IgD-negative memory B cell (primary cell): ENCODE data around the gene KIF16B. TPM values are rescaled to one million over a fixed set of nuclear protein-coding genes. Genes with fewer than 3 reads are reported as not detected.

Experiments used
- H3K27ac Mint-ChIP-seq, 3 donors: one replicate each; pipeline ENCODE4 v1.8.0; 2020 to 2022; ENCODE audit warnings: mild to moderate bottlenecking in 3 of 3, mixed read lengths in 3 of 3, moderate library complexity in 1 of 3
- H3K27me3 Mint-ChIP-seq: one replicate; pipeline ENCODE4 v1.8.0; 2021; ENCODE audit warnings: mixed read lengths
- H3K36me3 Mint-ChIP-seq: one replicate; pipeline ENCODE4 v1.8.0; 2020; ENCODE audit warnings: mild to moderate bottlenecking, mixed read lengths
- H3K4me1 Mint-ChIP-seq, 3 donors: one replicate each; pipeline ENCODE4 v1.8.0; 2020 to 2022; ENCODE audit warnings: mixed read lengths in 3 of 3, mild to moderate bottlenecking in 1 of 3
- H3K4me3 Mint-ChIP-seq, 4 donors: one replicate each; pipeline ENCODE4 v1.8.0; 2020 to 2022; ENCODE audit warnings: mild to moderate bottlenecking in 4 of 4, mixed read lengths in 4 of 4, moderate library complexity in 3 of 4
- H3K9me3 Mint-ChIP-seq, 3 donors: one replicate each; pipeline ENCODE4 v1.8.0; 2020 to 2021; ENCODE audit warnings: mixed read lengths in 3 of 3, mild to moderate bottlenecking in 1 of 3
- polyA plus RNA-seq: library from polyadenylated mRNA; unstranded; fragments of 300-500 nt; fragmentation: Illumina TruSeq; gene quantifications from one replicate; pipeline ENCODE4 v1.2.3, GENCODE V29; 2021

Gene KIF16B
- polyA plus RNA-seq, 1 donor from 2014 or later, result 7.3 TPM

DNA sequence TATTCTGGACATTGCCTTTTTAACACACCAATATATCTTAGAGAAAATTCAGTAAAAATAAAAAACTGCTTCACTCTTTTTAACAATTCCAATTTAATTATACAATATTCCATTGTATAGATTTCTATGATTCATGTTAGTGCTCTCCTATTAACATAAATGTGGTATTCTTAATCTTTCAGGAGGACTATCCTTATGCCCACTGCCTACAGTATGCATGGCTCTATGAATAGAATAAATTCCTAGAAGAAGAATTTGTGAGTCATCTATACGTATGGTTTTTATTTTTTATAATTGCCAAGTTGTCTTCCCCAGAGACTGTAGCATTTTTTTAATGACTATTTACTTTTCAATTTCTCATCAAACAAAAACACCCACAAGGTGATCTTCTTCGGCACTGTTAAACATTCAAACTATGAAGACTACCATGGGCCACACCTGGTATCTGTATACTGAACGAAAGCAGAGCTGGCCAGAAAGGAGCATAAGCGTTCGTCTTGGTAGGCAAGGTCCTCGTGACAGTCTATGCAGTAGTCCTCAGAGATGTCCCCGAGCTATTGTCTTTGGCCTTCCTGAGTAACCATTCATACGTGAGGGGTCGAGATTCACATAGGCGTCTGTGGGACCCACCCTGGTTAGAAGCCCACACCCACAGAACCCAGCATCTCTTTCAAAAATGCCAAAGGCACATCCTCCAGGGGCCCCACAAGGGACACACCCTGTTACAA lies 74.6 kb downstream of the KIF16B start:
- Mint-ChIP-seq H3K36me3 (peaks cover 21% of the 10 kb centered on the region), H3K4me3 (no peak overlapping the region), H3K27ac (peak overlapping the region in 1 of 3 donors; percentile 68), H3K9me3 (no peaks in the 10 kb centered on the region), H3K4me1 (no peaks in the 10 kb centered on the region), H3K27me3 (no peaks in the 10 kb centered on the region)

DNA sequence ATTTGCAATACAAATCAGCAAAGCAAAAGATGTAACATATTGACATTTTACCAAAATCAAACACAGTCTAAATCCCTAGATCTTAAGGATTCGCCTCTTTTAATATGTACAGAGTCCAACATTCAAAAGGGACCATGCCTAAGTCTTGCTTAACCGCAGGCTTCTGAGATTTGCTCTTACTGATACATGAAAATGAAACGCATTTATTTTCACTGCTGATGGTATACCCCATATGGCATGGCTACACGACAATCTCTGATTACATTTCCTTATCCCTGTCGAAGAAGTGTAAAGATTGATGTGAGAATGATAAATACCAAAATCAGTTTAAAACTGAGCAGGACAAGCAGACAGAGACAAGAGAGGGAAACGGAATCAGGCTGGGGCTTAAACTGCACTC lies 75.4 kb downstream of the KIF16B start:
- Mint-ChIP-seq H3K9me3 (no peaks in the 10 kb centered on the region), H3K27ac (peak overlapping the region in 1 of 3 donors; percentile 68), H3K4me1 (no peaks in the 10 kb centered on the region), H3K27me3 (no peaks in the 10 kb centered on the region), H3K4me3 (no peak overlapping the region), H3K36me3 (peaks cover 21% of the 10 kb centered on the region)

DNA sequence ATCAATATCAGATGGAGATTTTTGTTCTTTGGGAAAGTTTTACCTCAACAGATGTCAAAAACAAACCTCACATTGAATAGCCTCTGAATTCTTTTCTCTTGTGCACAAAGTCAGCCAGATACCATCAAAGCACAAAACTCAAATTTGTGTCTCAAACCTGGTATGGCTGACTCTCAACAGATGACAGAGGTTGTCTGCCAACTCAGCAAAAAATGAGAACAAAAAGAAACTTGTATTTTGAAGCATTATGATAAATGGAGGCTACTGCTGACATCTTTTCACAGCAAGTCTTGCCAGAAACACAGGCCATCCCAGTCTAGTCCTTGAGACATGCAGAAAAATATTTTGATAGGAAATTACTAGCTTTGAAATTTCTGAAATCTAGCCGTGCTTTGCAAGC lies 79.8 kb downstream of the KIF16B start:
- Mint-ChIP-seq H3K27ac (no peak overlapping the region), H3K4me1 (peaks cover 0 to 10% (median 9%) of the 10 kb centered on the region in 3 donors), H3K27me3 (no peaks in the 10 kb centered on the region), H3K36me3 (peaks cover 14% of the 10 kb centered on the region), H3K4me3 (no peak overlapping the region), H3K9me3 (no peaks in the 10 kb centered on the region)

DNA sequence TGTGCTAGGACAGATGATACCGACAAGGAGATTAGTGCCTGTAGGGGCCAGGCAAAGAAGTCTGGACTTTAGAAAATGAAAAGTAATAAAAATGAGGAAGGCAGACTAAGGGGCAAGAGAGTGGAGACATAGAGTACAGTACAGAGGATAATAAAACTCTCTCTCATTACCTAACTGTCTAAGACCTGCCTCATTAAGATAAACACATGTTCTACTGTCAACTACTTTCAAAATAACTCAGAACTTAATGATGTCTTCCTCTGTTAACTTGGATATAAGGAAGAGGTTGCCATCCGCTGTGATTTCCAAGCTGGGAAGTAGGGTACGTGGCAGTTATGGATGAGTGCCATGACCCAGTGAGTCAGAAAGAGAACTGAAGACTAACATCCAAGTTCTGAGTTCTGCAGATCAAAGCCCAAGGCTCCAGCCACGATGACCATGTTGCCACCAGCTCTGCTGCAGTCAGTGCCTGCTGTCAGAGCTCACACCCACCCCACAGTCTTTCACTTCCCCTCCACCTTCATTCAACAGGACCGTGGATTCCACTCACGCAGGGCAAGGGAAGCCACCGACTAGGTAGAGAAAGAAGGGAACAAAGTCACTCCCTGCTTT lies 81.8 kb downstream of the KIF16B start:
- Mint-ChIP-seq H3K9me3 (no peaks in the 10 kb centered on the region), H3K27me3 (no peaks in the 10 kb centered on the region), H3K27ac (no peak overlapping the region), H3K4me3 (no peak overlapping the region), H3K4me1 (peaks cover 0 to 10% (median 9%) of the 10 kb centered on the region in 3 donors), H3K36me3 (peaks cover 12% of the 10 kb centered on the region)

DNA sequence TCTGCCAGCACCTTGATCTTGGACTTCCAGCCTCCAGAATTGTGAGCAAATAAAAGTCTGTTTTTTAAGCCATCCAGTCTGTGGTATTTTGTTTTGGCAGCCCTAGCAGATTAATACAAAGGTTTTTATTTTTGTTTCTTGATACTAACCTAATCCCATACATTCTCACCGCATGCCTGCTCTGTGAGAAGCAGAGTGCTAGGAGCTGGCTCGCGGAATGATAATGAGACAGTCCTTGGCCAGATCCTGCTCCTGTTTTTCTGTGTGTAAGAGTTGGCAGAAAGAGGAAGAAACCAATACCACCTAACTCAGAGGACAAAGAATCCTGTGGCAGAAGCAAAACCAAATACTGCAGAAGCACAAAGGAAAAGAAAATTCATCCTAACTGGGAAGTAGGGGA lies 82.6 kb downstream of the KIF16B start:
- no peaks in the 10 kb centered on the region for H3K9me3 Mint-ChIP-seq
- H3K4me1 Mint-ChIP-seq, result peaks cover 0 to 10% (median 9%) of the 10 kb centered on the region in 3 donors
- H3K4me3 Mint-ChIP-seq, result peak overlapping the region in 1 of 4 donors; percentile 6
- no peak overlapping the region for H3K27ac Mint-ChIP-seq
- H3K36me3 Mint-ChIP-seq, result peaks cover 13% of the 10 kb centered on the region
- no peaks in the 10 kb centered on the region for H3K27me3 Mint-ChIP-seq

DNA sequence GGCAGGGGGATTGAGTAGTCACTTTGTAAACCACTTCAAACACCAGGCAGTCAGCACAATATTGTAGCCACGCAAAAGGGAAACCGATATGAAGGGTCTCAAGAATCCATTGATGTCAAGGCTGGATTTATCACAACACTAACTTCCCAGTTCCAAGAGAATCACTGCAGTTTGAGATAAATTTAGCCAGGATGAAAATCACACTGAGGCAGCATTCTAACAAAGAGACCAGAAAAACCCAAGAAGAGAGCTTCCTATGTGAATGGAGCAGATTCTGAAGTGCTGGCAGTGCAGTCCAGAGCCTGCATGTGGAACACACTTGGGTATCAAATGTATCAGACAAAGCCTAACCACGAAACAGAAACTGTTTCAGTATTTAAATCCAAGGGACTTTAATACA lies 84.6 kb downstream of the KIF16B start:
- Mint-ChIP-seq H3K36me3 (peaks cover 5% of the 10 kb centered on the region), H3K27ac (no peak overlapping the region), H3K4me3 (no peak overlapping the region), H3K4me1 (peaks cover 0 to 10% (median 9%) of the 10 kb centered on the region in 3 donors), H3K27me3 (no peaks in the 10 kb centered on the region), H3K9me3 (no peaks in the 10 kb centered on the region)

DNA sequence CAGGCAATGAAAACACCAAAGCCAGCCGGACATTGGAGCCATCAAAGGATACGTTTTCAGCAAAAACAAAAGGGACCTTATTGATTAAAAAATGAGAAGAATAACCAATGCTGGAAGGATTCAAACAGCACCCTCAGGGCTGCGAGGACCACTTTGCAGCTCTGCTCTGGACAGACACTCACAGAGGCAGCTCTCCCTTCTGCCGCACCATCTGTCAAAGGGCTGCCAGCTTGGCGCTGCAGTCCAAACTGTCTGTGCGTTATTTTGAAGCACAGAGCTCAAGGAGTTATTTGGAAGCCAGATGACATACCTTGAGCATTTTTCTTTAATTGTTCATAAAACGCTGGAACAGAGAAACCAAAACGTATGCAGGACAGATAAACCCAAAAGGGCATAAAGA lies 85.2 kb downstream of the KIF16B start:
- Mint-ChIP-seq H3K9me3 (no peaks in the 10 kb centered on the region), H3K36me3 (peaks cover 8% of the 10 kb centered on the region), H3K27me3 (no peaks in the 10 kb centered on the region)

DNA sequence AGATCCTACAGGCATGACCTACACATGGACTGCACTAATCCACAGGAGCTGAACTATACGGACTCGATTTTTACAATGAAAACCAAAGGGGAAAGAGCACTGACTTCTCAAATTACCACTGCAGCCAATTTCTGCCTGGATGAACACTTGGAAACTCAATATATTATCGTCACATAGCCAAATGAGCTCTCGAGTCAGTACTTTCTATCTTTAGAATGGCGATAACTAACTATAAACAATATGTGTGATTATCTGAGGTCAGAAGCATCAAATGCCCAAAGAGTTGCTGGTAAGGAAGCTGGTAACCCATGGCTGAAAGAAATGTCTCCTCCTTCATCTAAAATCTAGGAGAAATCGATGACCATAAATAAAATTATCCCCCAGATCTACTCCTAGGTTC lies 86.7 kb downstream of the KIF16B start:
- H3K9me3 Mint-ChIP-seq, result no peaks in the 10 kb centered on the region
- H3K36me3 Mint-ChIP-seq, result peaks cover 11% of the 10 kb centered on the region
- no peaks in the 10 kb centered on the region for H3K27me3 Mint-ChIP-seq
- H3K27ac Mint-ChIP-seq, result no peak overlapping the region
- H3K4me3 Mint-ChIP-seq, result no peak overlapping the region
- peaks cover 0 to 6% (median 4%) of the 10 kb centered on the region in 3 donors for H3K4me1 Mint-ChIP-seq

More for the DNA sequence above, 85.2 kb downstream of the KIF16B start:
- Mint-ChIP-seq H3K4me1 (peaks cover 0 to 10% (median 9%) of the 10 kb centered on the region in 3 donors), H3K4me3 (no peak overlapping the region), H3K27ac (no peak overlapping the region)

DNA sequence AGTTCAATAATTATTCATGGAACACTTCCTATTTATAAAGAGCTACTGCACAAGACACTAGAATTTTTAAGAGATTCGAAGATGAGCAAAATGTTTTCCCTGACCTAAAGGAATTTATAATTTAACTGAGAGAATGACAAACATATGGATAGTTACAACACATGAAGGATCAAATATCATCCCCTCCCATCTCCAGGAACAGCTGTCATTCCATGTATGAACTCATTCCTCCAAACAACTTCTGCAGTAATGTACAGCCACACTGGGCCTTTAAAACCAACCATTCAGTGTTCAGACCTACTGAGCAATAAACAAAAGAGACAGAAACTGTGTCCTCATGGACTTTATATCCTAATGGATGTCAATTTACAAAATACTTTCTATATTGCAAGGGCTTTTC lies 87.8 kb downstream of the KIF16B start:
- Mint-ChIP-seq H3K27me3 (no peaks in the 10 kb centered on the region), H3K4me1 (no peaks in the 10 kb centered on the region), H3K36me3 (peaks cover 11% of the 10 kb centered on the region), H3K9me3 (no peaks in the 10 kb centered on the region), H3K4me3 (no peak overlapping the region), H3K27ac (no peak overlapping the region)

DNA sequence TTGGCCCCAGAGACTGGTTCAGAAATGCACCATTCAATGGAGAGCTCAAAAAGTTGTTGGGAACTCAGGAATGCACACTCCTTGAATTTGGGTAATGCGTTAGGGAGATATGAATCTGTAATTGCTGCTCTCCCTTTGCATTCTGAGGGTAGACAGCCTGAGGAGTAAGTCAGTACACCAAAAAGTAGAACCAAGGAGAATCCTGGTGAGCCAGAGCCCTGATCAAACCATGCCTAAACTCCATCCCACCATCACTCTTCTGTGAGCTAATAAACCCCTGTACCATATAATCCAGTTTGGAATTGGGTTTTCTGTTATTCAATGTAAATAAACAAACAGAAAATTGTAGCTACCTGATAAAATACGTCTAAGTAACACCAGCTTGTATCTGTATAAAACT lies 90.2 kb downstream of the KIF16B start:
- no peak overlapping the region for H3K27ac Mint-ChIP-seq
- H3K4me1 Mint-ChIP-seq, result peaks cover 0 to 3% (median 0%) of the 10 kb centered on the region in 3 donors
- no peaks in the 10 kb centered on the region for H3K9me3 Mint-ChIP-seq
- H3K4me3 Mint-ChIP-seq, result no peak overlapping the region
- H3K36me3 Mint-ChIP-seq, result peaks cover 11% of the 10 kb centered on the region
- H3K27me3 Mint-ChIP-seq, result no peaks in the 10 kb centered on the region

DNA sequence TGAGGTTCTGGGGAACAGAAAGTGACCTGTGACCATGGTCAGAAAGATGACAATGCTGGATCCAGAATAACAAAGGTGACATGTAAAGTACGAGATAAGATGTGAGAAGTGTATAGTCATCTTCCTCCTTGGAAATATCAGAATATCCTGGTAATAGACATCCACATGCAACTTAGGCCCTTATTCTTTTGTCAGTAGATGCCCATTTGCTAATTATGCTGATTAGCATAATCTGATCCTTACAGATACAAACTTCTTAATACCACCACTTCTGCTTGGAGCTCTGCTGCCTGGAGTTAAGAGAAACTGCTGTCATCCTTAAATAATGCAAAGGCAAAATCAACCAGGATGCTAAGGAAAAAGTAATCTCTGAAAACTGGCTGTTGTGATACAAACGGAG lies 91.3 kb downstream of the KIF16B start:
- H3K4me1 Mint-ChIP-seq, result peaks cover 0 to 3% (median 0%) of the 10 kb centered on the region in 3 donors
- no peaks in the 10 kb centered on the region for H3K9me3 Mint-ChIP-seq
- H3K4me3 Mint-ChIP-seq, result no peak overlapping the region
- no peak overlapping the region for H3K27ac Mint-ChIP-seq
- no peaks in the 10 kb centered on the region for H3K27me3 Mint-ChIP-seq
- peaks cover 11% of the 10 kb centered on the region for H3K36me3 Mint-ChIP-seq

DNA sequence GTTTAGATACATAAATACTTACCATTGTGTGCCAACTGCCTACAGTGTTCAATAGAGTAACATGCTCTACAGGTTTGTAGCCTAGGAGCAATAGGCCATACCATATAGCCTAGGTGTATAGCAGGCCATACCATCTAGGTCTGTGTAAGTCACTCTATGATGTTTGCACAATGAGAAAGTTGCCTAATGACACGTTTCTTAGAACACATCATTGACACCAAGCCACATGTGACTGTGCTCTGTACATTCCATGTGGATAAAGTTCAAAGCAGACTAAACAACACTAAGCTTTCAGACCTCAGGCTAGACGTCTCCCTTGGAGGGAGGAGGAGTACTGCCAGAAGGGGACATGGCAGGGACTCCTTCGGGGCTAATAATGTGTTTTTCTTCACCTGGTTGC lies 93.6 kb downstream of the KIF16B start:
- Mint-ChIP-seq H3K4me3 (no peak overlapping the region), H3K27ac (no peak overlapping the region), H3K36me3 (peaks cover 10% of the 10 kb centered on the region), H3K9me3 (no peaks in the 10 kb centered on the region), H3K27me3 (no peaks in the 10 kb centered on the region), H3K4me1 (peaks cover 0 to 3% (median 0%) of the 10 kb centered on the region in 3 donors)

DNA sequence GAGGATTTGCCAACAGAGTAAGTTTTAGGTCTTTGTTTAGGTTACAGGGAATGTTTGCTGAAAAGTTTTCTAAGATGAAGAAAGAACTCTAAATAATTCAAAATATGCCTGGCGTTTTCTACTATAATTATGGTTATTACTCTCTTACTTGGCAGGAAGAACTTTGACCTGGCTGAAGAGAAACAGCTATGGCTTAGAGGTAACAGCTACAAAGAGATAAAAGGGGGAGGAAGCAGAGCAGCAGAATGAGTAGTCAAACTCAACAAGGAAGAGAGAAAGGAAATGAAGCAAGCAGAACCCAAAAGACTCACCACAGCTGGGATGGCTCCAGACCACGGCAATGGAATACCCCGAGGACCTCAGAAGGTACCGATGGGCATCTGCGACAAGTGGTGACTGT lies 95.6 kb downstream of the KIF16B start:
- Mint-ChIP-seq H3K4me1 (peaks cover 0 to 4% (median 0%) of the 10 kb centered on the region in 3 donors), H3K27ac (no peak overlapping the region)

DNA sequence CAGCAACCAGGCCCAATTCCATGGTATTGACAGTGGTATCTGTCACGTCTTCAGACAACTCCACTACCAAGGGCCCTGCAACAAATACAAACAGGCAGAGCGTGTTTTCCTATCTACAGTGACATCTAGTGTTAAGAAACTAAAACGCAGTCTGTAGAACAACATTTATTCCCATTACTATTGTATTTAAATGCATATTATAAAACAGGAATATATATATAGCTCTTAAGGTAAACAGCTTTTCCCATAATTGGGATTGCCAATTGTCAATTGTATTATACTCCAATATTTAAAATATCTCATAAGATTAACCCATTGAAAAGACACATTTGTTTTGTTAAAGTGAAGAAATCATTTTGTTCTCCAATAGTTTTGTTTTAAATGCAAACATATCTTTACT lies 97.2 kb downstream of the KIF16B start:
- H3K27ac Mint-ChIP-seq, result no peak overlapping the region
- H3K36me3 Mint-ChIP-seq, result peaks cover 4% of the 10 kb centered on the region
- H3K4me1 Mint-ChIP-seq, result peaks cover 0 to 5% (median 0%) of the 10 kb centered on the region in 3 donors
- no peak overlapping the region for H3K4me3 Mint-ChIP-seq
- H3K27me3 Mint-ChIP-seq, result no peaks in the 10 kb centered on the region
- H3K9me3 Mint-ChIP-seq, result no peaks in the 10 kb centered on the region

More for the DNA sequence above, 95.6 kb downstream of the KIF16B start:
- Mint-ChIP-seq H3K36me3 (peaks cover 7% of the 10 kb centered on the region), H3K4me3 (no peak overlapping the region), H3K27me3 (no peaks in the 10 kb centered on the region), H3K9me3 (no peaks in the 10 kb centered on the region)

DNA sequence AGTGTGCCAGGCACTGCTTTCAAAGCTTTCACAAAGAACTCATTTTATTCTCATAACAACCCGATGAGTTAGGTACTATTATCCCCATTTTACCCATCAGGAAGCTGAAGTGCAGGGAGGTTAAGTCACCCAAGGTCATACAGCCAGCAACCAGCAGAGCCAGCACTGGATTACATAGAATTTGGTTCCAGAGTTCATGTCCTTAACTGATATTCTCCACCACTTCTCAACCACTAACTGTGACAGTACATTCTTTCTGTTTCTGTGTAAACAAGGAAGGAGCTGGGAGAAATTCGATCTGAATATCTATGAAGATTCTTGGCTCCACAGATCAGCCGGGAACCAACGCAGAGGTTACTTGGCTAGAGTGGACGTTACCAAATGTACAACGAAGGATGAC lies 98.0 kb downstream of the KIF16B start:
- Mint-ChIP-seq H3K27ac (no peak overlapping the region), H3K9me3 (no peaks in the 10 kb centered on the region), H3K27me3 (no peaks in the 10 kb centered on the region), H3K4me1 (peaks cover 0 to 5% (median 0%) of the 10 kb centered on the region in 3 donors), H3K4me3 (no peak overlapping the region), H3K36me3 (peaks cover 4% of the 10 kb centered on the region)

DNA sequence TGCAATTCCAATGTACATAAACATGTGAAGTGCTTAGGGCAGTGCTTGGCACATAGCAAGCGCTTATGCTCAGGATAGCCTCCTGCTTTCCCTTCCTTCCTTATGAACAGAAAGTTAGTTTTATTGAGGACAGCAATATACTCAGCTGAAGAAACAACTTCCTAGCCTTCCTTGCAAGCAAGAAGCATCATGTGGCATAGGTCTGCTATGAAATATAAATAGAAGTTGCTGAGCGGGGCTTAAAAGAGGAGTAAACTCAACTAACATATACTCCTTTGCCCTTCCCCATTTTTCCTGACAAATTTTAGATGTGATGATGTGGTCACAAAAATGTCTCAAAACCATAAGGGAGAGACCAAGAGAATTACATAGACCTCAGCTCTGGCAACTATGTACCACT lies 98.9 kb downstream of the KIF16B start:
- Mint-ChIP-seq H3K27me3 (no peaks in the 10 kb centered on the region), H3K4me3 (no peak overlapping the region), H3K9me3 (no peaks in the 10 kb centered on the region), H3K36me3 (no peaks in the 10 kb centered on the region), H3K4me1 (peaks cover 0 to 2% (median 0%) of the 10 kb centered on the region in 3 donors), H3K27ac (no peak overlapping the region)
